Activated B cell treated with CpG ODN at 0.5 μM for 24 hours (primary cell): ENCODE measurements around the gene ZNF547. TPM values are rescaled to one million over a fixed set of nuclear protein-coding genes. Genes with fewer than 3 reads are reported as not detected.
A peak's percentile ranks its signal among the peaks of the same experiment; 100 is the strongest.

ENCODE experiments used
- ATAC-seq: fragments of 200-7000 bp; cut with Tn5 transposase; one replicate; pipeline ENCODE4 v1.10.0; 2021; ENCODE audit warnings: low read depth, mild to moderate bottlenecking, moderate library complexity
- CTCF ChIA-PET: fragments of 350-600 bp; sonication (Branson Sonifier 250); formaldehyde crosslinking; loops from one replicate; lab custom pipeline; 2021; ENCODE audit warnings: antibody characterized with exemption; lab: Charles Lee
- POLR2A ChIA-PET: fragments of 350-600 bp; sonication (Branson Sonifier 250); formaldehyde crosslinking; loops from one replicate; lab custom pipeline; 2021; ENCODE audit warnings: antibody characterized with exemption; lab: Charles Lee
- DNase-seq: peaks from one replicate; pipeline ENCODE4 v3.0.0; 2022
- H3K27ac Mint-ChIP-seq: one replicate; pipeline ENCODE4 v1.8.0; 2020; ENCODE audit warnings: mixed read lengths
- H3K27me3 Mint-ChIP-seq: one replicate; pipeline ENCODE4 v1.8.0; 2021; ENCODE audit warnings: mixed read lengths
- H3K36me3 Mint-ChIP-seq: one replicate; pipeline ENCODE4 v1.8.0; 2021; ENCODE audit warnings: low read depth, mixed read lengths
- H3K4me1 Mint-ChIP-seq: one replicate; pipeline ENCODE4 v1.8.0; 2021; ENCODE audit warnings: mixed read lengths
- H3K4me3 Mint-ChIP-seq: one replicate; pipeline ENCODE4 v1.8.0; 2020; ENCODE audit warnings: mild to moderate bottlenecking, mixed read lengths
- H3K9me3 Mint-ChIP-seq: one replicate; pipeline ENCODE4 v1.8.0; 2020; ENCODE audit warnings: mixed read lengths
- intact Hi-C: fragments of 100-400 bp; cut with micrococcal nuclease; formaldehyde crosslinking; loops from one replicate; pipeline ENCODE4 v1.15.1; 2024
- total RNA-seq: library from RNA; stranded (reverse); gene quantifications from 2 replicates; pipeline ENCODE4 v1.2.3, GENCODE V29; 2022
- TF ChIP-seq, protein P1 (sequence below): fragments of 200-600 bp; IDR thresholded peaks from one replicate; pipeline ENCODE4 v1.8.0; 2022; ENCODE audit warnings: antibody characterized with exemption, mild to moderate bottlenecking

The ZNF547 gene
- total RNA-seq, 1 donor from 2014 or later = 6.3 TPM

DNA sequence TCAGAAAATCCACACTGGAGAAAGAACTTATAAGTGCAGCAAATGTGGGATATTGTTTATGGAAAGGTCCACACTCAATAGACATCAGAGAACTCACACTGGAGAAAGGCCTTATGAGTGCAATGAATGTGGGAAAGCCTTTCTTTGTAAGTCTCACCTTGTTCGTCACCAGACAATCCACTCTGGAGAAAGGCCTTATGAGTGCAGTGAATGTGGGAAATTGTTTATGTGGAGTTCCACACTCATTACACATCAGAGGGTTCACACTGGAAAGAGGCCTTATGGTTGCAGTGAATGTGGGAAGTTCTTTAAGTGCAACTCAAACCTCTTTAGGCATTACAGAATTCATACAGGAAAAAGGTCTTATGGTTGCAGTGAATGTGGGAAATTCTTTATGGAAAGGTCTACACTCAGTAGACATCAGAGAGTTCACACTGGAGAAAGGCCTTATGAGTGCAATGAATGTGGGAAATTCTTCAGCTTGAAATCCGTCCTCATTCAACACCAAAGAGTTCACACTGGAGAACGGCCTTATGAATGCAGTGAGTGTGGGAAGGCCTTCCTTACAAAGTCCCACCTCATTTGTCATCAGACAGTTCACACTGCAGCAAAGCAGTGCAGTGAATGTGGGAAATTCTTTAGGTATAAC lies 14.3 kb downstream of the ZNF547 start:
- Mint-ChIP-seq H3K9me3 (peaks cover 43% of the 10 kb centered on the region), H3K4me3 (no peak overlapping the region), H3K36me3 (peaks cover 68% of the 10 kb centered on the region), H3K27ac (no peak overlapping the region), H3K4me1 (no peaks in the 10 kb centered on the region), H3K27me3 (no peaks in the 10 kb centered on the region)
- no peak for ATAC-seq
- CTCF ChIA-PET = no interaction called here
- TF ChIP-seq, protein P1, sequence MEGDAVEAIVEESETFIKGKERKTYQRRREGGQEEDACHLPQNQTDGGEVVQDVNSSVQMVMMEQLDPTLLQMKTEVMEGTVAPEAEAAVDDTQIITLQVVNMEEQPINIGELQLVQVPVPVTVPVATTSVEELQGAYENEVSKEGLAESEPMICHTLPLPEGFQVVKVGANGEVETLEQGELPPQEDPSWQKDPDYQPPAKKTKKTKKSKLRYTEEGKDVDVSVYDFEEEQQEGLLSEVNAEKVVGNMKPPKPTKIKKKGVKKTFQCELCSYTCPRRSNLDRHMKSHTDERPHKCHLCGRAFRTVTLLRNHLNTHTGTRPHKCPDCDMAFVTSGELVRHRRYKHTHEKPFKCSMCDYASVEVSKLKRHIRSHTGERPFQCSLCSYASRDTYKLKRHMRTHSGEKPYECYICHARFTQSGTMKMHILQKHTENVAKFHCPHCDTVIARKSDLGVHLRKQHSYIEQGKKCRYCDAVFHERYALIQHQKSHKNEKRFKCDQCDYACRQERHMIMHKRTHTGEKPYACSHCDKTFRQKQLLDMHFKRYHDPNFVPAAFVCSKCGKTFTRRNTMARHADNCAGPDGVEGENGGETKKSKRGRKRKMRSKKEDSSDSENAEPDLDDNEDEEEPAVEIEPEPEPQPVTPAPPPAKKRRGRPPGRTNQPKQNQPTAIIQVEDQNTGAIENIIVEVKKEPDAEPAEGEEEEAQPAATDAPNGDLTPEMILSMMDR = no peak
- POLR2A ChIA-PET = no interaction called here
- intact Hi-C loops = no loop called here
- no peak for DNase-seq

DNA sequence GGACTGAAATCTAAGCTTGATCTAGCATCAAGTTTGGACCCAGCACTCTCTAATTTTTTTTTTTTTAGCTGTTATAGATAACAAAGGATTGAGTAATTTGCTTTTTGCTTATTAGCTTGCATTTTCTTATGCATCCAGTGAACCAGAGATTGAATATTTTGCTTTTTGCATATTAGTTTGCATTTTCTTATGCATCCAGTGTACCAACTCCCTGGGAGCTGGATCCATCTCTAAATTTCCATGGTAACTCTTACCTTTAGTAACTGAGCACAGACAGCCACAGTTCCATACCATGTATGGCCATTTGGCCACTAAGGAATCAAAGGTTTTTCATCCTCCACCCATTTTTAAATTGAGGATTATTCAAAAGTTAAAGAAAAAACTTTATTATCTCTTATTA lies 17.6 kb downstream of the ZNF547 start:
- POLR2A ChIA-PET = no interaction called here
- no peaks in the 10 kb centered on the region for H3K4me1 Mint-ChIP-seq
- intact Hi-C loops = no loop called here
- peaks cover 36% of the 10 kb centered on the region for H3K36me3 Mint-ChIP-seq
- H3K27ac Mint-ChIP-seq = no peak overlapping the region
- no peak overlapping the region for H3K4me3 Mint-ChIP-seq
- H3K9me3 Mint-ChIP-seq = peaks cover 35% of the 10 kb centered on the region
- DNase-seq = no peak
- CTCF ChIA-PET = no interaction called here
- TF ChIP-seq, protein P1 = no peak
- no peak for ATAC-seq
- no peaks in the 10 kb centered on the region for H3K27me3 Mint-ChIP-seq

DNA sequence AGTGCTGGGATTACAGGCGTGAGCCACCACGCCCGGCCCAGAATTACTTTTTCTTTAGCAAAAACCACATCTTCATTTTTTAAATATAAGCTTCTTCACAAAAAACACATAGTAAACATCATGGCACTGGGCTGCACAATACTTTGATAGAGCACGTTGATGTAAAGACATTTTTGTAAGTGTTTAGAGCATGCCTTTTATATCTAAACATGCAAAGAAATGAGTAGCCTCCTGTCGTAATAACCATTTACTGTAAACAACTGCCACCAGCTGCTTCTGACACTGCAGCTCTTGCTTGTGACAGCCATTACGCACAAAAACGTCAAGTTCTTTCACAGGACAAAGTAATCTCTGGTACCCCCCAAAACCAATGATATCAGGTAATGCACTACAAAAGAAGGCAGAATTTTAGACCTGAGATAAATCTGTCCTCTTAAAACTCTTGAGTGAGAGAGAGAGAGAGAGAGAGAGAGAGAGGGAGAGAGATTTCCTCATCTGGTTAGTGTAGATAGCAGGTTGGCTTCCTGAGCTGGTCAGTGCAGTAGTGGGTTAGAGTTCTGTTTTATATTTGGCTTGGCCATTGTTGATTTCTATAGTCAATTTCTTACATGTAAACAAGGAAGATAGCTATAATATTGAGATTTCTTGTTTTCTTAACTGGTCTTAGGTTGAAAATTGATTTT lies 19.6 kb downstream of the ZNF547 start:
- peaks cover 29% of the 10 kb centered on the region for H3K9me3 Mint-ChIP-seq
- CTCF ChIA-PET = no interaction called here

GRCh38 chr19:57389194-57389729 lies 25.9 kb downstream of the ZNF547 start:
- ChIA-PET POLR2A (interaction anchor here (0.6 to 2.4 kb wide), 14 partner anchors 21 to 1074 kb away, joined by 3 to 22 read pairs (median 5); partner anchors contain the start of genes TRAPPC2B, ZNF154, ZNF274 and ZNF304), CTCF (interaction anchor here (1.0 kb wide), 1 partner anchor 17 kb away, joined by 3 read pairs; no protein-coding TSS in a partner anchor)
- intact Hi-C loops = loop anchor here (1.0 to 5.0 kb wide), 12 partner anchors 22 to 996 kb away; partner anchors contain the start of genes ERVK3-1, TRAPPC2B, ZNF17 and ZNF264
- DNase-seq (no peak), ATAC-seq (no peak)
- H3K27ac Mint-ChIP-seq = peak overlapping the region; percentile 91
- no peaks in the 10 kb centered on the region for H3K27me3 Mint-ChIP-seq
- peak overlapping the region; percentile 94 for H3K4me3 Mint-ChIP-seq
- TF ChIP-seq, protein P1 = no peak
- H3K9me3 Mint-ChIP-seq = peaks cover 3% of the 10 kb centered on the region
- peaks cover 32% of the 10 kb centered on the region for H3K4me1 Mint-ChIP-seq
- H3K36me3 Mint-ChIP-seq = peaks cover 31% of the 10 kb centered on the region

More for the DNA sequence above, 19.6 kb downstream of the ZNF547 start:
- Mint-ChIP-seq H3K4me3 (no peak overlapping the region), H3K27me3 (no peaks in the 10 kb centered on the region), H3K4me1 (no peaks in the 10 kb centered on the region), H3K27ac (no peak overlapping the region), H3K36me3 (peaks cover 17% of the 10 kb centered on the region)
- ATAC-seq = no peak
- POLR2A ChIA-PET = no interaction called here
- no peak for DNase-seq
- intact Hi-C loops = no loop called here
- TF ChIP-seq, protein P1 = no peak
